Renal cortex interstitium (tissue), 11 donors: ENCODE results near the gene FOXP2. TPM values are rescaled to one million over a fixed set of nuclear protein-coding genes. Genes with fewer than 3 reads are reported as not detected.

ENCODE experiments used
- DNase-seq, 11 donors: peaks; one replicate each; pipeline ENCODE4 v3.0.0-alpha.2; 2013; ENCODE audit warnings: low read depth in 9 of 11, low spot score in 4 of 11; ENCODE audit errors: extremely low read depth in 1 of 11
- polyA plus RNA-seq, 3 donors: library from polyadenylated mRNA; unstranded; fragments of 120-200 nt; gene quantifications; one replicate each; pipeline ENCODE4 v1.2.1, GENCODE V29; 2013; ENCODE audit not compliant: insufficient read length in 3 of 3

FOXP2 gene
- polyA plus RNA-seq, 3 donors = 9.0 to 13.3 (median 10.0) TPM

- no peak for DNase-seq
Measured at GRCh38 chr7:114678116-114678515, 263.5 kb downstream of the FOXP2 start.

- DNase-seq = no peak
Measured at GRCh38 chr7:114687238-114687637, 272.6 kb downstream of the FOXP2 start.

- no peak for DNase-seq
Measured at GRCh38 chr7:114688443-114689055, 273.9 kb downstream of the FOXP2 start.

GRCh38 chr7:114689406-114689805 lies 274.8 kb downstream of the FOXP2 start:
- DNase-seq = peak in 8 of 11 donors; percentile 5 to 46 (median 18)

- no peak for DNase-seq
Measured at GRCh38 chr7:114691605-114692004, 277.0 kb downstream of the FOXP2 start.

GRCh38 chr7:114695182-114695581 lies 280.6 kb downstream of the FOXP2 start:
- DNase-seq = no peak

GRCh38 chr7:114700247-114700928 lies 285.8 kb downstream of the FOXP2 start:
- DNase-seq = no peak

- peak in 1 of 11 donors; percentile 4 for DNase-seq
Measured at GRCh38 chr7:114703677-114704076, 289.1 kb downstream of the FOXP2 start.

GRCh38 chr7:114708646-114709045 lies 294.0 kb downstream of the FOXP2 start:
- peak in 4 of 11 donors; percentile 2 to 15 (median 8) for DNase-seq

- DNase-seq = no peak
Measured at GRCh38 chr7:114710499-114710898, 295.9 kb downstream of the FOXP2 start.

GRCh38 chr7:114711241-114711640 lies 296.6 kb downstream of the FOXP2 start:
- no peak for DNase-seq

- DNase-seq = no peak
Measured at GRCh38 chr7:114715907-114716306, 301.3 kb downstream of the FOXP2 start.

- DNase-seq = no peak
Measured at GRCh38 chr7:114718861-114719260, 304.2 kb downstream of the FOXP2 start.

GRCh38 chr7:114720725-114721124 lies 306.1 kb downstream of the FOXP2 start:
- DNase-seq = no peak

- DNase-seq = no peak
Measured at GRCh38 chr7:114722562-114722961, 307.9 kb downstream of the FOXP2 start.

- DNase-seq = no peak
Measured at GRCh38 chr7:114723308-114723707, 308.7 kb downstream of the FOXP2 start.

GRCh38 chr7:114740095-114740494 lies 325.5 kb downstream of the FOXP2 start:
- no peak for DNase-seq

GRCh38 chr7:114740941-114741340 lies 326.3 kb downstream of the FOXP2 start:
- no peak for DNase-seq

GRCh38 chr7:114741911-114742310 lies 327.3 kb downstream of the FOXP2 start:
- DNase-seq = no peak
